ENCODE measurements around the gene THADA.

Gene THADA

DNA sequence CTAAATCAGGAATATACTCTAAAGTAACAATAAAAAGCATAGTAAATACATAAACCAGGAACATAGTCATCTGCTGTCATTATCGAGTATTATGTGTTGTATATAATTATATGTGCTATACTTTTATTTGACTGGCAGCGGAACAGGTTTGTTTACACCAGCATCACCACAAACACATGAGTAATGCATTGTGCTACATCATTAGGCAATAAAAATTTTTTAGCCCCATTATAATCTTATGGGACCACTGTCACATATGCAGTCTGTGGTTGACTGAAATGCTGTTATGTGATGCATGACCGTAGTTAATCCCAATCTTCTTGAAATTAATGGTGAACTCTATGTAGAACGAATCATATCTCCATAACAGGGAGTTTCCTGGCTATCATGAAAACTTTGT, 232.7 kb downstream of the THADA start:
- Histone ChIP-seq H3K36me3 (ENCODE audit: control insufficient read depth, insufficient read depth, low read length) (no peaks in the 10 kb centered on the region), H3K27ac (ENCODE audit: insufficient read depth, low read depth, low read length, poor library complexity, severe bottlenecking) (no peak overlapping the region), H3K4me3 (ENCODE audit: insufficient read depth, low read depth, low read length) (no peak overlapping the region), H3K4me1 (ENCODE audit: control insufficient read depth, insufficient read depth, low read length) (no peaks in the 10 kb centered on the region), H3K27me3 (ENCODE audit: control insufficient read depth, insufficient read depth, low read length, poor library complexity, severe bottlenecking) (no peaks in the 10 kb centered on the region), H3K9me3 (ENCODE audit: control insufficient read depth, low read length) (no peaks in the 10 kb centered on the region)
- 88 to 96% methylated on average over 2 of the region's 4 CpGs for WGBS, 2 experiments

DNA sequence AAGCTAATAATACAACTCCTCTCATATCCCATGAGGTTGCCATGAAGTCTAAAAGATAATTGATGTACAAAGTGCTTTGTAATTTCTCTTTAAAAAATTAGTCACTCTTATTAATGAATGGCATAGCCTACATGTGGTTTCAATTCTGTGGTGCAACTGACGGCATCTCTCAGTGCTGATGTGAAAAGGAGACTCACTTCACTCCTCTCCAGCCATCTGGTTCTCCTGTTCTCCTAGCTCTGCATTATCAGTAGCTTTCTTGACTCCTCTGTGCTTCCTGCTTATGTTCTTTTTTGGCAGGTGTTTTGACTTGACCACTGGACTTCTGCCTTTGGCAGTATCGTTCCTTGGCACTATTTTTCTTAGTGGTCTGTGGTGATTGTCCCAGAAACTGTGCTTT, 234.6 kb downstream of the THADA start:
- 89 to 93% methylated on average over 2 of the region's 2 CpGs for WGBS, 2 experiments
- no peak overlapping the region for H3K27ac ChIP-seq (ENCODE audit: insufficient read depth, low read depth, low read length, poor library complexity, severe bottlenecking)
- no peaks in the 10 kb centered on the region for H3K4me1 ChIP-seq (ENCODE audit: control insufficient read depth, insufficient read depth, low read length)
- no peak overlapping the region for H3K4me3 ChIP-seq (ENCODE audit: insufficient read depth, low read depth, low read length)
- no peaks in the 10 kb centered on the region for H3K36me3 ChIP-seq (ENCODE audit: control insufficient read depth, insufficient read depth, low read length)
- H3K9me3 ChIP-seq (ENCODE audit: control insufficient read depth, low read length): no peaks in the 10 kb centered on the region
- no peaks in the 10 kb centered on the region for H3K27me3 ChIP-seq (ENCODE audit: control insufficient read depth, insufficient read depth, low read length, poor library complexity, severe bottlenecking)

DNA sequence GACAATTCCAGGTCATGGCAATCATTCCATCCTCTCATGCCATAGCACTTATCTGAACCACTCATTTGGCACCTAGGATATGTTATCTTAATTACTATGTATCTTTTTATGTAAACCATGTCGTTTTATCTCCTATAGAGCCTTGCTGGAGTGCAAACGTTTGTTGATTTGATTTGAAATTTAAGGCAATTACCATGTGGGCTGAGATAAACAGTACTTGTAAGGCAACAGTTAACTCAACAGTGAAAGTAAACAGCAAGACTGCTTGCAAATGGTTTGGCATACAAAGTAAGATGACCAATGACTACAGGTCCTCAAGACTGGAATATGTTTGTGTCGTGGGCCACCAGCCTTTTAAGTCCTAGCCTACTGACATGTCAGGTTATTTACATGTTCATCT, 235.7 kb downstream of the THADA start:
- no peak overlapping the region for H3K27ac ChIP-seq (ENCODE audit: insufficient read depth, low read depth, low read length, poor library complexity, severe bottlenecking)
- H3K27me3 ChIP-seq (ENCODE audit: control insufficient read depth, insufficient read depth, low read length, poor library complexity, severe bottlenecking): no peaks in the 10 kb centered on the region
- no peaks in the 10 kb centered on the region for H3K9me3 ChIP-seq (ENCODE audit: control insufficient read depth, low read length)
- no peaks in the 10 kb centered on the region for H3K4me1 ChIP-seq (ENCODE audit: control insufficient read depth, insufficient read depth, low read length)
- 87 to 92% methylated on average over 3 of the region's 3 CpGs for WGBS, 2 experiments
- H3K36me3 ChIP-seq (ENCODE audit: control insufficient read depth, insufficient read depth, low read length): no peaks in the 10 kb centered on the region
- H3K4me3 ChIP-seq (ENCODE audit: insufficient read depth, low read depth, low read length): no peak overlapping the region

DNA sequence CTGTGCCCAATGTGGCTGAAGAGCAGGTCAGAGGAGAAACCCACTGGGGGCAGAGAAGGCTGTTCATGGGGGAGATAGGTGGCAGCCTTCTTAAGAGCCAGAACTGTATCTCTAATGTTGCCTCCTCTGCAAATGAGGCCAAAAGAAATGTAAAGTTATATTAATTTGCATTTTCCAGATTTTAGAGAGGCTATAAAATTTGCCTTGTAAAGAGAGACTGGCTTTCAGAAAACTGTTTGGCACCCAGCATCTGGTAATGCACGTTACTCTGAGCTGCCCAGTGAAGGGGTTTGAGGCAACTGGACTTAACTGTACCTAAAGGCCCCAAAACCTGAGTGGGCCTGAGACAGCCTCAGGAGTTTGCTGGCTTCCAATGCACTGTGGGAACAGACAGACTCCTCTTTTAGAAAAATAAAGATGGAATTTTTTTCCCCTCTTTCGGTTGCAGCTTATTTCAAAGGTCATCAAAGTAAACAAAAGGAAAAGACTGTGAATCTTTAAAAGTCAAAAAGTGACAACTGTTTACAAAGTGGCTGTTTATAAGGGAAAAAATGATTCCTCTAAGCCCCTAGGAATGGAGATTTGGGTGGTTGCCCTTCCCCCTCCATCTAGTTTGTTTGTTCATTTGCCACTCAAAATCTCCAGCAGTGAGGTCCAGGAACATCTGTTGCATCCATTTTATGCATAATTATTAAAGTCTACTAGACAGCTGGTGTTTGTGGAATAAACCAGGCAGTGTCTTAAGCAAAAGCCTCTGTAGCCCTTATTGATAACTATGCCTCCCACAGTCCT, 237.2 kb downstream of the THADA start:
- no peaks in the 10 kb centered on the region for H3K4me1 ChIP-seq (ENCODE audit: control insufficient read depth, insufficient read depth, low read length)
- H3K27ac ChIP-seq (ENCODE audit: insufficient read depth, low read depth, low read length, poor library complexity, severe bottlenecking): no peak overlapping the region
- H3K36me3 ChIP-seq (ENCODE audit: control insufficient read depth, insufficient read depth, low read length): no peaks in the 10 kb centered on the region
- H3K27me3 ChIP-seq (ENCODE audit: control insufficient read depth, insufficient read depth, low read length, poor library complexity, severe bottlenecking): no peaks in the 10 kb centered on the region
- H3K4me3 ChIP-seq (ENCODE audit: insufficient read depth, low read depth, low read length): no peak overlapping the region
- 94 to 98% methylated on average over 2 of the region's 2 CpGs for WGBS, 2 experiments
- no peaks in the 10 kb centered on the region for H3K9me3 ChIP-seq (ENCODE audit: control insufficient read depth, low read length)

DNA sequence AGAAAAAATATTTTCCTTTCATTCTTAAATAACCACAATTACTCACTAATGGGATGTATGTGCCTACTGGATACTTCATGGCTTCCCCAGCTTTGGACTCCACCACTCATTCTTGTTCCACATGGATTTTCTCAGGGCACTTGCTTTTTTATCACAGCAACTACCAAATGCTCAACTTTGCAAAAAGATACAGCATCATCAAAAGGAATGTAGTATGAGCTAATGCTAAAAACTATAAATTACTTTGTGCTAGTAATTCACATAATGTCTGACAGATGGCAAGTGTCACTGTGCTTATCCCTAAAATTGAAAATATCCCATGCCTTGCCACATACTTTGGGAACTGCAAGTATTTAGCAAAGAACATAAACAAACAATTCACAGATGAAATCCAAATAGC, 239.1 kb downstream of the THADA start:
- Histone ChIP-seq H3K4me3 (ENCODE audit: insufficient read depth, low read depth, low read length) (no peak overlapping the region), H3K4me1 (ENCODE audit: control insufficient read depth, insufficient read depth, low read length) (no peaks in the 10 kb centered on the region), H3K27ac (ENCODE audit: insufficient read depth, low read depth, low read length, poor library complexity, severe bottlenecking) (no peak overlapping the region), H3K36me3 (ENCODE audit: control insufficient read depth, insufficient read depth, low read length) (no peaks in the 10 kb centered on the region), H3K9me3 (ENCODE audit: control insufficient read depth, low read length) (no peaks in the 10 kb centered on the region), H3K27me3 (ENCODE audit: control insufficient read depth, insufficient read depth, low read length, poor library complexity, severe bottlenecking) (no peaks in the 10 kb centered on the region)

DNA sequence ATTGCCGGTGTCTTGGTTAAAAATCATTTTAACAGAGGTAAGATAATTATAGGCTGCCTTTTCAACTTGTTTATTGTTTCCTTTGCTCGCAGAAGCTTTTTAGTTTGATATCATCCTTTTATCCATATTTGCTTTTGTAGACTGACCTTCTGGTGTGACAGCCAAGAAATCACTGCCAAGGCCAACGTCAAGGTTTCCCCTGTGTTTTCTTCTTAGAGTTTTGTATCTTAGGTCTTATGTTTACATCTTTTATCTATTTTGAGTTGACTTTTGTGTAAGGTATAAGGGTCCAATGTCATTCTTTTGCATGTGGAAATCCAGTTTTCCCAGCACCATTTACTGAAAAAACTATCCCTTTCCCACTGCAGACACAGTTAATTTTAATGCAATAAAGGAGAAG, 240.4 kb downstream of the THADA start:
- H3K36me3 ChIP-seq (ENCODE audit: control insufficient read depth, insufficient read depth, low read length): no peaks in the 10 kb centered on the region
- WGBS, 2 experiments: 96 to 100% methylated on average over 2 to 3 of the region's 3 CpGs
- peaks cover under 1% of the 10 kb centered on the region for H3K4me1 ChIP-seq (ENCODE audit: control insufficient read depth, insufficient read depth, low read length)
- no peak overlapping the region for H3K27ac ChIP-seq (ENCODE audit: insufficient read depth, low read depth, low read length, poor library complexity, severe bottlenecking)
- H3K27me3 ChIP-seq (ENCODE audit: control insufficient read depth, insufficient read depth, low read length, poor library complexity, severe bottlenecking): no peaks in the 10 kb centered on the region
- H3K9me3 ChIP-seq (ENCODE audit: control insufficient read depth, low read length): no peaks in the 10 kb centered on the region
- no peak overlapping the region for H3K4me3 ChIP-seq (ENCODE audit: insufficient read depth, low read depth, low read length)

DNA sequence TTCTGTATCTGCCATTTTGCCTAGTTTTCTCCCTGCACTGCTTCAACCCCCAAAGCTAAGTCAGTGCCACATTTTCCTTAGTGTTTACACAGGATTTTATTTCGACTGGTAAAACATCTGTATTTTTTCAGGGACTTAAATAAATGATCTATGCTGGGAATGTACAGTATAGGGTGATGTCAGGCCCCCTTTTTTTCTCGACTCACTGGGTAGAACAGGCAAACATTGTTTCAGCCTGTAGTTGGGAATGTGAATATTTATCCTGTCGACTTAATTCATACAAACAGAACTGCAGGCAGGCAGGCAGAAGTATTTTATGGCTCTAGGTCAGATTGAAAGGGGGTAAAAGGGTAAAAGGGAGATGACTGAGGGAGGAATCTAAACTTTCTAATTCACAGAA, 245.9 kb downstream of the THADA start:
- no peak overlapping the region for H3K4me3 ChIP-seq (ENCODE audit: insufficient read depth, low read depth, low read length)
- no peaks in the 10 kb centered on the region for H3K9me3 ChIP-seq (ENCODE audit: control insufficient read depth, low read length)
- H3K27ac ChIP-seq (ENCODE audit: insufficient read depth, low read depth, low read length, poor library complexity, severe bottlenecking): no peak overlapping the region
- peaks cover 36% of the 10 kb centered on the region for H3K4me1 ChIP-seq (ENCODE audit: control insufficient read depth, insufficient read depth, low read length)
- H3K27me3 ChIP-seq (ENCODE audit: control insufficient read depth, insufficient read depth, low read length, poor library complexity, severe bottlenecking): no peaks in the 10 kb centered on the region
- no peaks in the 10 kb centered on the region for H3K36me3 ChIP-seq (ENCODE audit: control insufficient read depth, insufficient read depth, low read length)
- 90% methylated on average over 3 of the region's 3 CpGs for WGBS, 2 experiments

DNA sequence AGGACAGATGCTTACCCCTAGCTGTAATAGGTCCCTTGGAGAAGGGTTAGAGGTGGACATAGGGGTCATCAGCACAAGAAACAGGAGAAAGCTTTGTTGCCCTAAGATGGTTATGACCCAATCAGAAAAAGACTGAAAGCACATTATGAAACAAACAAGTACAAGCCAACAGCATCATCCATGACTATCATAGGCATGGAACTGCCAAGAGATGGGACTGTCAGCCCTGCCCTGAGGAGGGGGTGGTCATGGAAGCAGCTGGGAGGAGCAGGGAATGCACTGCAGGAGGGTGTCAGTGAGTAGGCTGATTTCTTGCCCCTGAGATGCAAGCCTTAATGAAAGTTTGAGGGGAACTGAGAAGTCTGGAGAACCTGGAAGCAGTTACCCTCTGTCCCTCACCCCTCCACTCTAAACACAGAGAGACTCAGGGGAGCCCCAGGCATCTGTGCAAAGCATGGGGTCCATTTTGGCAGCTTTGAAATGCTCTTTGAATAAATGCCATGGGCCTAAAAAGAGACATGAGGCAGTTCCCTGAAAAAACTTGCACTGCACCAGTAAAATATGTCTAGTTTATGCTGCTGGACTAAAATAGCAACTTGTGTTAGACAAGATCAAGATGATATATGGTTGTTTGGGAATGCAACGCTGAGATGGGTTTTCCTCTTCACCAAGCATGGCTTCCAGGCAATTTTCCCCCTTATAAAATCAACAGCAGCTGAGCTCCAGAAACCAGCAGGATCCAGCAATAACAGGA, 246.8 kb downstream of the THADA start:
- H3K9me3 ChIP-seq (ENCODE audit: control insufficient read depth, low read length): no peaks in the 10 kb centered on the region
- H3K36me3 ChIP-seq (ENCODE audit: control insufficient read depth, insufficient read depth, low read length): no peaks in the 10 kb centered on the region
- peaks cover 42% of the 10 kb centered on the region for H3K4me1 ChIP-seq (ENCODE audit: control insufficient read depth, insufficient read depth, low read length)
- H3K27me3 ChIP-seq (ENCODE audit: control insufficient read depth, insufficient read depth, low read length, poor library complexity, severe bottlenecking): no peaks in the 10 kb centered on the region
- H3K4me3 ChIP-seq (ENCODE audit: insufficient read depth, low read depth, low read length): no peak overlapping the region
- 50 to 89% methylated on average over 1 of the region's 1 CpG for WGBS, 2 experiments
- H3K27ac ChIP-seq (ENCODE audit: insufficient read depth, low read depth, low read length, poor library complexity, severe bottlenecking): peak overlapping the region; percentile 16

DNA sequence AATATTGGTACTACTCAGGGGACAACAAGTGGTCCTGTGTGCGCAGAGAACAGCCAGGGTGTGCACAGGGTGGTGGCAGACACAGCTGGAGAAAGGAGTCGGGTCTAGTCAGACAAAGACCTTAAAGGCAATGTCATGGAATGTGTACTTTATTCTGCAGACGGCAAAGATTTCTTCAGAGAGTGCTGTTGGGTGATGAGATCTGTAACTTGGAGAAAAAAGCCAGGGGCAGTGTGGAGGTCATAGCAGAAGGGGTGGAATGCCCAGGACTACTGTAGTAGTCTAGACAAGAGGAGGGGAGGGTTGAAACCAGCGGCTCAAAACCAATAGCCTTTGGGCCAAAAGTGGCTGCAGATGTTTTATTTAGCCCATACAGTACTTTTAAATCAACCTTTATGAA, 248.1 kb downstream of the THADA start:
- Histone ChIP-seq H3K27ac (ENCODE audit: insufficient read depth, low read depth, low read length, poor library complexity, severe bottlenecking) (no peak overlapping the region), H3K36me3 (ENCODE audit: control insufficient read depth, insufficient read depth, low read length) (no peaks in the 10 kb centered on the region), H3K4me3 (ENCODE audit: insufficient read depth, low read depth, low read length) (no peak overlapping the region), H3K27me3 (ENCODE audit: control insufficient read depth, insufficient read depth, low read length, poor library complexity, severe bottlenecking) (no peaks in the 10 kb centered on the region), H3K4me1 (ENCODE audit: control insufficient read depth, insufficient read depth, low read length) (peaks cover 44% of the 10 kb centered on the region), H3K9me3 (ENCODE audit: control insufficient read depth, low read length) (no peaks in the 10 kb centered on the region)
- 90 to 93% methylated on average over 4 of the region's 4 CpGs for WGBS, 2 experiments

DNA sequence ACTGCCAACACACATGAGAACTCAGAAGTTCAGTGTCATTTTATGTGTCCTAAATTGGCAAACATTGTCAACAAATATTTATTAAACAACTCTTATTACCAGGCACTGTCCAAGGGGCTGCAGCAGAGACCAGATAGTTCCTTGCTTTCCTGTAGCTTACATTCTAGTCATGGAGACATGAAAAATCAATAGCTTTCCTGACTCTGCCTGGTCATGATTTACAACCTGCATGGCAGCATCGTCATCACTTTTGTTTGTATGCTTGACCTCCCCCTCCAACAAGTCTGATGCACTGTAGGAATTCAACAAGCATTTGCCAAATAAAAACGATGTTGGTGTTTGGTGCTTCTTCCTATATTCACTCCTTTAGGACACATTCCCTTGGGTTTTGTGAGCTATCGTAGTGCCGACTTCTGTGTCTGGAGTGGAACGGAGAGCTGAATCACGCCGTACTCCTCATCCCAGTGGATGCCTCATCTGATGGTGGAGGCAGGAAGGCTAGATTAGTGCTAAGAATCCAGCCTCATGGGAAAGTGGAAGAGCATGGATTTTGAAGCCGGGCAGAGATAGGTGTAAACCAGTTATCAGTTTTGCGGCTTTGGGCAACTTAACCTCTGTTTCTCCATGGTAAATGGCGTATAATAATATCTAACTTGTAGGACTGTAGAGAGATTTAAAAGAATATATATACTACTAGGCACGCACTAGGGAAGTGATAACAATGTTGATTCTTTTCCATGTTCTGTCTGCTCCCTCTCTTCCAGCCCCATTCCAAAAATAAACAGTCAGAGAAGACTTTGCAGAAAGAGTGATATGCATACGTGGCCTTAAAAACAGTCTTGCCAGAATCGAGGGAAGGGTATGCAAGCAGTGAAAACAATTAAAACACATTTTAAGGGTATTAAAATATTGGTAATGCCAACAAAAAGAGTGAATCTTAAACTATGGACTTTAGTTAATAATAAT, 249.0 kb downstream of the THADA start:
- WGBS, 2 experiments: 92 to 95% methylated on average over 12 to 13 of the region's 13 CpGs
- Histone ChIP-seq H3K27ac (ENCODE audit: insufficient read depth, low read depth, low read length, poor library complexity, severe bottlenecking) (no peak overlapping the region), H3K36me3 (ENCODE audit: control insufficient read depth, insufficient read depth, low read length) (no peaks in the 10 kb centered on the region), H3K4me3 (ENCODE audit: insufficient read depth, low read depth, low read length) (no peak overlapping the region), H3K27me3 (ENCODE audit: control insufficient read depth, insufficient read depth, low read length, poor library complexity, severe bottlenecking) (no peaks in the 10 kb centered on the region), H3K4me1 (ENCODE audit: control insufficient read depth, insufficient read depth, low read length) (peaks cover 44% of the 10 kb centered on the region), H3K9me3 (ENCODE audit: control insufficient read depth, low read length) (no peaks in the 10 kb centered on the region)
